Body of pancreas (tissue), 4 donors: ENCODE results near the gene ANKRD18A.

Source experiments
- POLR2A ChIP-seq, 3 donors: fragments of 450-650 bp; IDR thresholded peaks; one replicate each; pipeline ENCODE4 v1.6.1; 2016; ENCODE audit warnings: antibody characterized with exemption in 3 of 3, mild to moderate bottlenecking in 2 of 3
- TF ChIP-seq, protein P1 (sequence below), 7 experiments: fragments of 450-650 bp in 4 of 7; fragments of 200-600 bp in 3 of 7; sonication (generic) in 3 of 7; IDR thresholded peaks; one replicate each; pipeline ENCODE4 v1.5.1; 2016 to 2019; ENCODE audit warnings: antibody characterized with exemption in 7 of 7

DNA sequence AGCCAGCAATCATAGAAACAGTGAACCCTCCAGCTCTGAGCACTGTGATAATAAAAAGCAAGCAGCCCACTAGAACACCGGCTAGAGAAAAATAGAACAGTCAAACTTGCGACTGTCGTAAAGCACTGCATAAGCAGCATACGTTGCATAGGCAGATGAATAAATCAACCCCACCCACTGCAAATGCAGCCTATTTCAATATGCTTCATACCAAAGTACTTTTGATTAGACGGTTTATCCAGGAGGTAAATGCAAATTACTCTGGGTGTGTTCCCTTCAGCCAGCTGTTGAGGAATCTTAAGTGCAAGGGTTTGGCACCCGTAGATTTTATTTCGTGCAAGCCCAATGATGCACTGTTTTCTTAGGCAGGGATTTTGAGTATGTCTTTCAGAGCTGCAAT, 32.1 kb upstream of the ANKRD18A start:
- TF ChIP-seq, protein P1, sequence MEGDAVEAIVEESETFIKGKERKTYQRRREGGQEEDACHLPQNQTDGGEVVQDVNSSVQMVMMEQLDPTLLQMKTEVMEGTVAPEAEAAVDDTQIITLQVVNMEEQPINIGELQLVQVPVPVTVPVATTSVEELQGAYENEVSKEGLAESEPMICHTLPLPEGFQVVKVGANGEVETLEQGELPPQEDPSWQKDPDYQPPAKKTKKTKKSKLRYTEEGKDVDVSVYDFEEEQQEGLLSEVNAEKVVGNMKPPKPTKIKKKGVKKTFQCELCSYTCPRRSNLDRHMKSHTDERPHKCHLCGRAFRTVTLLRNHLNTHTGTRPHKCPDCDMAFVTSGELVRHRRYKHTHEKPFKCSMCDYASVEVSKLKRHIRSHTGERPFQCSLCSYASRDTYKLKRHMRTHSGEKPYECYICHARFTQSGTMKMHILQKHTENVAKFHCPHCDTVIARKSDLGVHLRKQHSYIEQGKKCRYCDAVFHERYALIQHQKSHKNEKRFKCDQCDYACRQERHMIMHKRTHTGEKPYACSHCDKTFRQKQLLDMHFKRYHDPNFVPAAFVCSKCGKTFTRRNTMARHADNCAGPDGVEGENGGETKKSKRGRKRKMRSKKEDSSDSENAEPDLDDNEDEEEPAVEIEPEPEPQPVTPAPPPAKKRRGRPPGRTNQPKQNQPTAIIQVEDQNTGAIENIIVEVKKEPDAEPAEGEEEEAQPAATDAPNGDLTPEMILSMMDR (IDR thresholded peaks at IDR 0.05), result no peak
- TF ChIP-seq POLR2A (IDR thresholded peaks at IDR 0.05), result no peak
